H9 (cell line): ENCODE measurements around the gene TMIGD3. TPM values are rescaled to one million over a fixed set of nuclear protein-coding genes. Genes with fewer than 3 reads are reported as not detected.

ENCODE experiments used
- DNase-seq: peaks from one replicate; pipeline ENCODE4 v3.0.0-alpha.2; 2017
- H2AFZ ChIP-seq: one replicate; pipeline ENCODE4 v1.6.1; 2013; ENCODE audit warnings: mild to moderate bottlenecking, low read length, control low read depth, moderate library complexity
- H2AK5ac ChIP-seq: 2 replicates; pipeline ENCODE4 v1.6.1; 2013; ENCODE audit warnings: low read length, control low read depth, mixed read lengths; ENCODE audit not compliant: insufficient read length
- H2BK120ac ChIP-seq: one replicate; pipeline ENCODE4 v1.6.1; 2013; ENCODE audit warnings: low read depth, mild to moderate bottlenecking, low read length, control low read depth, inconsistent platforms; ENCODE audit not compliant: poor library complexity, severe bottlenecking
- H2BK12ac ChIP-seq: 2 replicates; pipeline ENCODE4 v1.6.1; 2013; ENCODE audit warnings: low read length, control low read depth, mixed read lengths, low read depth; ENCODE audit not compliant: insufficient read length
- H2BK15ac ChIP-seq: 2 replicates; pipeline ENCODE4 v1.6.1; 2013; ENCODE audit warnings: low read depth, low read length, control low read depth
- H2BK20ac ChIP-seq: one replicate; pipeline ENCODE4 v1.6.1; 2013; ENCODE audit warnings: low read depth, mild to moderate bottlenecking, low read length, control low read depth, inconsistent platforms; ENCODE audit not compliant: poor library complexity, severe bottlenecking
- H2BK5ac ChIP-seq: 2 replicates; pipeline ENCODE4 v1.6.1; 2013; ENCODE audit warnings: low read length, control low read depth, mixed read lengths; ENCODE audit not compliant: insufficient read length
- H3K14ac ChIP-seq: 2 replicates; pipeline ENCODE4 v1.6.1; 2013; ENCODE audit warnings: low read length, control low read depth; ENCODE audit not compliant: insufficient read depth
- H3K18ac ChIP-seq: 2 replicates; pipeline ENCODE4 v1.6.1; 2013; ENCODE audit warnings: low read depth, mild to moderate bottlenecking, mixed read lengths, low read length, control low read depth; ENCODE audit not compliant: insufficient read length
- H3K23ac ChIP-seq: 2 replicates; pipeline ENCODE4 v1.6.1; 2013; ENCODE audit warnings: low read length, control low read depth, mixed read lengths, low read depth; ENCODE audit not compliant: insufficient read length
- H3K23me2 ChIP-seq: 2 replicates; pipeline ENCODE4 v1.6.1; 2013; ENCODE audit warnings: low read depth, mild to moderate bottlenecking, mixed read lengths, low read length, control low read depth; ENCODE audit not compliant: insufficient read length, poor library complexity, severe bottlenecking
- H3K27ac ChIP-seq: 2 replicates; pipeline ENCODE4 v1.5.1; 2013; ENCODE audit warnings: low read length, control low read depth, mixed read lengths, low read depth; ENCODE audit not compliant: insufficient read length
- H3K27me3 ChIP-seq: 2 replicates; pipeline ENCODE4 v1.6.1; 2013; ENCODE audit warnings: low read length, control low read depth, inconsistent platforms; ENCODE audit not compliant: insufficient read depth
- H3K4ac ChIP-seq: 2 replicates; pipeline ENCODE4 v1.6.1; 2013; ENCODE audit warnings: low read depth, mild to moderate bottlenecking, control low read depth, inconsistent platforms, low read length, moderate library complexity
- H3K4me1 ChIP-seq: 2 replicates; pipeline ENCODE4 v1.6.1; 2013; ENCODE audit warnings: low read length, control low read depth, inconsistent platforms; ENCODE audit not compliant: insufficient read depth
- H3K4me2 ChIP-seq: 2 replicates; pipeline ENCODE4 v1.6.1; 2013; ENCODE audit warnings: low read length, control low read depth, mixed read lengths; ENCODE audit not compliant: insufficient read length, insufficient read depth
- H3K56ac ChIP-seq: 2 replicates; pipeline ENCODE4 v1.6.1; 2013; ENCODE audit warnings: low read depth, mild to moderate bottlenecking, mixed read lengths, low read length, control low read depth; ENCODE audit not compliant: insufficient read length
- H3K79me1 ChIP-seq: 2 replicates; pipeline ENCODE4 v1.6.1; 2013; ENCODE audit warnings: low read depth, mild to moderate bottlenecking, moderate library complexity, low read length, control low read depth, inconsistent platforms; ENCODE audit not compliant: insufficient read depth, poor library complexity, severe bottlenecking
- H3K79me2 ChIP-seq: 2 replicates; pipeline ENCODE4 v1.6.1; 2013; ENCODE audit warnings: low read length, control low read depth, inconsistent platforms; ENCODE audit not compliant: insufficient read depth
- H3K9ac ChIP-seq: 2 replicates; pipeline ENCODE4 v1.6.1; 2013; ENCODE audit warnings: low read length, control low read depth, mixed read lengths; ENCODE audit not compliant: insufficient read length; ENCODE audit errors: extremely low read depth
- H3K9me3 ChIP-seq: one replicate; pipeline ENCODE4 v1.6.1; 2013; ENCODE audit warnings: low read depth, low read length, inconsistent platforms; ENCODE audit not compliant: control insufficient read depth
- H3T11ph ChIP-seq: one replicate; pipeline ENCODE4 v1.6.1; 2013; ENCODE audit warnings: mild to moderate bottlenecking, low read length, control low read depth, inconsistent platforms
- H4K20me1 ChIP-seq: one replicate; pipeline ENCODE4 v1.6.1; 2013; ENCODE audit not compliant: control insufficient read depth, insufficient read length, insufficient read depth
- H4K5ac ChIP-seq: 2 replicates; pipeline ENCODE4 v1.6.1; 2013; ENCODE audit warnings: low read depth, mild to moderate bottlenecking, mixed read lengths, low read length, control low read depth; ENCODE audit not compliant: insufficient read length
- H4K8ac ChIP-seq: replicated peaks from 2 replicates; pipeline ENCODE4 v1.6.1; 2013; ENCODE audit warnings: low read length, control low read depth, mixed read lengths, low read depth; ENCODE audit not compliant: insufficient read length
- H4K91ac ChIP-seq: 2 replicates; pipeline ENCODE4 v1.6.1; 2013; ENCODE audit warnings: low read depth, mild to moderate bottlenecking, moderate library complexity, mixed read lengths, low read length, control low read depth; ENCODE audit not compliant: insufficient read length
- H3K27ac Mint-ChIP-seq, 3 experiments: 2 replicates in 2 of 3; 3 replicates in 1 of 3; pipeline ENCODE4 v1.8.0; 2020 to 2021; ENCODE audit warnings: mixed read lengths in 3 of 3, mild to moderate bottlenecking in 1 of 3, moderate library complexity in 1 of 3
- H3K27me3 Mint-ChIP-seq: 2 replicates; pipeline ENCODE4 v1.8.0; 2021; ENCODE audit warnings: low read depth, mild to moderate bottlenecking, moderate library complexity, mixed read lengths
- H3K36me3 Mint-ChIP-seq, 3 experiments: 2 replicates in 2 of 3; 3 replicates in 1 of 3; pipeline ENCODE4 v1.8.0; 2020 to 2021; ENCODE audit warnings: low read depth in 3 of 3, mixed read lengths in 3 of 3; ENCODE audit not compliant: insufficient read depth in 1 of 3
- H3K4me1 Mint-ChIP-seq, 2 experiments: 2 replicates each; pipeline ENCODE4 v1.8.0; 2020; ENCODE audit warnings: mixed read lengths in 2 of 2
- H3K4me3 Mint-ChIP-seq, 2 experiments: 2 replicates in 1 of 2; 3 replicates in 1 of 2; pipeline ENCODE4 v1.8.0; 2020 to 2021; ENCODE audit warnings: mild to moderate bottlenecking in 2 of 2, mixed read lengths in 2 of 2, moderate library complexity in 1 of 2
- H3K9me3 Mint-ChIP-seq, 2 experiments: 2 replicates in 1 of 2; 3 replicates in 1 of 2; pipeline ENCODE4 v1.8.0; 2020; ENCODE audit warnings: mild to moderate bottlenecking in 2 of 2, mixed read lengths in 2 of 2, moderate library complexity in 1 of 2
- CTCF ChIP-seq: fragments of 200-600 bp; sonication (generic); conservative IDR thresholded peaks from 3 replicates; pipeline ENCODE4 v1.8.0; 2021; ENCODE audit warnings: antibody characterized with exemption, mild to moderate bottlenecking
- WGBS: extraction: QIAGEN DNeasy Blood & Tissue Kit; methylation state at CpG from one replicate; pipeline ENCODE4 v1.1.7; 2013; ENCODE audit warnings: missing lambda C conversion rate, low lambda C conversion rate, mixed read lengths; ENCODE audit not compliant: insufficient read length; ENCODE audit errors: extremely low coverage; 5-methylcytosine and 5-hydroxymethylcytosine counted together
- total RNA-seq: library from RNA; stranded (reverse); gene quantifications from 2 replicates; pipeline ENCODE4 v1.2.1, GENCODE V29; 2021

Gene TMIGD3
- total RNA-seq, 1 experiment from 2014 or later: not detected

GRCh38 chr1:111507411-111508201 lies 4.2 kb upstream of the TMIGD3 start:
- Histone ChIP-seq H3K27me3 (no peaks in the 10 kb centered on the region), H2BK20ac (no peak overlapping the region), H3K4ac (no peak overlapping the region), H4K20me1 (no peaks in the 10 kb centered on the region), H3K79me1 (no peaks in the 10 kb centered on the region), H3K9ac (no peak overlapping the region), H3K23ac (no peak overlapping the region), H4K8ac (no peak overlapping the region), H4K5ac (no peak overlapping the region), H3K23me2 (no peaks in the 10 kb centered on the region), H3K18ac (peak overlapping the region; percentile 68), H2BK12ac (no peak overlapping the region), H2BK5ac (no peak overlapping the region), H3K79me2 (no peaks in the 10 kb centered on the region), H3K14ac (peak overlapping the region; percentile 84; the same call in 1 of the 2 replicates), H3K9me3 (no peaks in the 10 kb centered on the region), H2AK5ac (no peak overlapping the region), H2BK15ac (no peak overlapping the region), H3T11ph (no peak overlapping the region), H3K4me1 (no peaks in the 10 kb centered on the region), H3K56ac (no peak overlapping the region), H2BK120ac (no peak overlapping the region), H4K91ac (no peak overlapping the region), H2AFZ (no peak overlapping the region), H3K4me2 (peak overlapping the region; percentile 60), H3K27ac (no peak overlapping the region)
- peak; percentile 86 for DNase-seq
- TF ChIP-seq CTCF: no peak
- Mint-ChIP-seq H3K27me3 (peaks cover 3% of the 10 kb centered on the region), H3K27ac (peak overlapping the region in 2 of 3 experiments; percentile 63 to 85; a peak in 4 of 7 replicates), H3K4me3 (peak overlapping the region; percentile 57 to 72), H3K4me1 (peaks cover 6 to 10% of the 10 kb centered on the region in 2 experiments), H3K36me3 (no peaks in the 10 kb centered on the region), H3K9me3 (no peaks in the 10 kb centered on the region)
- no CpG with 5 or more reads among the region's 15 CpGs for WGBS
